Hippocampal formation (tissue), 2 donors: Measurements from ENCODE around the gene IRF1.
"Not testable (repeated sequence)": the region's sequence is repeated elsewhere in the genome, so short reads cannot be mapped to it uniquely, and the experiment has no call there.

Source experiments
- DNase-seq, 2 donors: peaks; one replicate each; lab custom pipeline; 2025; lab: John Stamatoyannopoulos, UW

The IRF1 gene, protein sequence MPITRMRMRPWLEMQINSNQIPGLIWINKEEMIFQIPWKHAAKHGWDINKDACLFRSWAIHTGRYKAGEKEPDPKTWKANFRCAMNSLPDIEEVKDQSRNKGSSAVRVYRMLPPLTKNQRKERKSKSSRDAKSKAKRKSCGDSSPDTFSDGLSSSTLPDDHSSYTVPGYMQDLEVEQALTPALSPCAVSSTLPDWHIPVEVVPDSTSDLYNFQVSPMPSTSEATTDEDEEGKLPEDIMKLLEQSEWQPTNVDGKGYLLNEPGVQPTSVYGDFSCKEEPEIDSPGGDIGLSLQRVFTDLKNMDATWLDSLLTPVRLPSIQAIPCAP

DNA sequence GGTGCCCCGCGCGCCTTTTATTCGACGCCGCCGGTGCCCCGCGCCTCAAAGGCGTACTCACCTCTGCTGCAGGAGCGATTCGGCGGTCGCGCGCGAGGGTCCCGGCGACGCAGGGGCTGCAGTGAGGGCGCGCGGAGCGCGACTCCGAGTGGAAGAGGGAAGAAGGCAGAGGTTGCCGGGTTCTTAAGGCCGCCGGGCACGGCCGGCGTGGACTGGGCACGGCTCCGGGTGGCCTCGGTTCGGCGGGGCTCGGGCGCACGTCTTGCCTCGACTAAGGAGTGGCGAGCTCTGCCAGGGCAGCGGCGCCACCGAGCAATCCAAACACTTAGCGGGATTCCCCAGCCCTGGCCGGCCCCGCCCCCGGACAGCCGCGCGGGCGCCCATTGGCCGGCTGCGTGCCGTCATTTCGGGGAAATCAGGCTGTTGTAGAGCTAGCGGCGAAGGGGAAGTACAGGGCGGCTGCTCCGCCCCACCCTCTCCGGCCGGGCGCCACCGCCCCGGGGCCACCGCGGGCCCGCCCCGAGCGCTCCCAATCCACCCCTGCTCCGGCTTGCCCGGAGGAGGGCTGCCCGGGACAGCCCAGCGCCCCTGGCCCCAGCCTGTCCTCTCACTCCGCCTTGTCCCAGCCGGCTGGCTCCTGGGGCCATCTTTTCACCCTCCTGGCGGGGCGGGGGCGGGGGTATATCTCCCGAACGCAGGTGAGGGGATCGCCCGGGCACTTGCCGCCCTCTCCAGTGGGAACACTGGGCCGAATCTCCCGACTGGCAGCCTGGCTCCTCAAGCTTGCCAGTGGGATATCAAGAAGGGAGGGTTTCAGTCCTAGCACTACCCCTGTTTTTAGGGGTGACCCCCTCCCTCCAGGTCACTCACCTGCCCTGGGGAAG lies at the start of gene IRF1:
Gene IRF1, minus strand, starts transcription at position 290 of the 884 bp plus-strand sequence. CDS start 1,295 bp downstream, outside the sequence.
- DNase-seq, result peak; percentile 90 to 95

- no peak for DNase-seq
Observed at GRCh38 chr5:132540149-132540548, 49.6 kb upstream of the IRF1 start.

DNA sequence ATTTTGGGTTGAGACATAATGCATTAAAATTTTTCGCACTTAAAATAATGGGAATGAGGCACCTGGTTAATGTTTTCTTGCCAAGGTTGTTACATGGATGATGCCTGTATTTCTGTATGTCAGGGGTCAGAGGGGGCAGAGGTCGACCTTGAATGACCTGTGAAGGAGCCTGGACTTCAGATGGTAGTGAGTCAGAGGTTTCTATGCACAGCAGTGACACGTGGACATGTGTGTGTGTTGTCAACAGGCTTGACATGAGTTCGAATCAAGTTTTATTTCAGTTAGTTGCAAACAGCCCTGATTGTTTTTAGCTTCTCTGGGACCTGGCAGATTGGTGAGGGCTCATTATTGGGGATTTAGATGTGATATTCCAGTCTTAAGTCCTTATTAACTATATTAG lies 49.1 kb upstream of the IRF1 start:
- no peak for DNase-seq

DNA sequence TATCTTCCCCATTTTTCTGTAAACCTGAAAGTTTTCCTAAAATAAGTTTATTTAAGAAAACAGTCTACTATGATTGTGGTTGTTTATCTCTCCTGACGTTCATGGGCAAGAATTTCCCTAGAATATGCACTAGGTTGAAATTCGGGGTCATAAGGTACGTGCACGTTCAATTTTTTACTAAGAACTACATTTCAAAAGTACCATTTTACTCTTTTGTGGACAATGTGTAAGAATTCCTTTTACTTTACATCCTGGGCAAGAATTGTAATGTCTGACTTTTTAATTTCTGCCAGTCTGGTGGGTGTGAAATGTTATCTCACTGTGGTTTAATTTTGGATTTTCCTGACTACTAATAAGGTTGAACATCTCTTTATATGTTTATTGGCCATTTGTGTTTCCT lies 40.4 kb upstream of the IRF1 start:
- DNase-seq, result no peak

DNA sequence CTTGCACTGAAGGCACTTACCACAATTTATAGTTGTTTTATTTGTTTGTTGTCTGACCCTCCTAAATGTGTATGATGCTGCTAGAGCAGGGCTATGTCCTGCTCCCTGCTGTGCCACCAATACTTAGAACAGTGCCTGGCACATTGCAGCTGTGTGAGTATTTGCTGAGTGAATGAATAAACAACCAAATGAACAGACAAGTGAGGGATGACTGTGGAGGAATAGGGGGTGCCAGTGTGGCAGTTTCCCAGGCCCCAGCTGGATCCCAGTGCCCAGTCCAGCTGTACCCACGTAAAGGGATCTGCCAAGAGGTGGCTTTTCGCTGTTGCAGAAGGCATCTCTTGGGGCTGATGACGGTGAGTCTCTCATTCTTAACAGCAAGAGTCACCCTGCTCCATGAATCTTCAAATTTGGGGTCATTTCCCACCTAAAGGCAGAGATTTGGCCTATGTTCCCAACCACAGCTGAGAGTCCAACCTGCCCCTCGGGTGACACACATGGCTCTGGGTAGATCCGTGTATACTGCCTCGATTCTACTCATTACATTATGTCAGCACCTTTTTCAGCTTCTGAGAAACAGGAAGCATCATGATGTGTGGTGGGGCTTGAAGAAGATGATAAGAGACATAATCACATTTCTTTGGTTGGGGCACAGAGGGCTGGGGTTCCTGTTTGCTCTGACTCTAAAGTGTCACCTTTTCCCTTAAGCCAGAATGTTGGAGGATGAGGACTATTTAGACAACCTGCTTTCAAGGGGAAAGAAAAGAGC lies 38.5 kb upstream of the IRF1 start:
- DNase-seq, result peak in 1 of 2 donors; percentile 21

GRCh38 chr5:132528021-132528420 lies 37.4 kb upstream of the IRF1 start:
- no peak for DNase-seq

- no peak for DNase-seq
Observed at GRCh38 chr5:132526974-132527564, 36.5 kb upstream of the IRF1 start.

DNA sequence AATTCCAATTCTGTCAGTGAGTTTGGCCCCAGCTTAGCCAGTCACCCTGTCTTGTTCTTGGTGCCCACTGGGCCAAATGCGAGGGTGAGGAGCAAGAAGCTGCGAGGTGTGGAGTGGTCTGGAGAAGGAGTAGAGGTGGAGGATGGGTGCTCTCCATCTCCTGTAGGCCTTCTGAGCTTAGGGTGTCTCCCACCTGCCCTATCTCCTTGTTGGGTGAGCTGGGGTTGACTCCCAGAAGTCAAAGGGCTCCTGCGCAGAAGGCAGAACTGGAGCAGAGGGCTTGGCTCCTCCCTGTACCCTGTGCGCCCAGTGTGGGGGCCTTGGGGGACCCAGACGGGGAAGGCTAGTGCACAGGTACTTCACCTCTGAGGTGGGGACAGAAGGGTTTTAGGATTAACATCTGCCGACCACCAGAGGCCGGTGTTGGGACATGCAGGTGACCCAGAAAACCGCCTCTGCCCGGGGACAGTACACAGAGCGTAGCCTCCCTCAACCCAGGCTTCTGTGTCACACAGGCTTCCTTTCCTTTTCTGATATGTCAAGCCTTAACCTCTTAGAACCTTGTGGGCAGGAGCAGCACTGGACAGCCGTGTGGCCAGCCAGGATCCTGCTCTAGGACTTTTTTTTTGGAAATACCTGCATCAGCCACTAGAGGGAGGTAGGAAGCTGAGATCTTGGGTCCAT lies 35.9 kb upstream of the IRF1 start:
- peak in 1 of 2 donors; percentile 55 for DNase-seq

- no peak for DNase-seq
Observed at GRCh38 chr5:132525299-132525724, 34.7 kb upstream of the IRF1 start.

GRCh38 chr5:132524877-132525276 lies 34.3 kb upstream of the IRF1 start:
- DNase-seq, result not testable (repeated sequence)

GRCh38 chr5:132522067-132522466 lies 31.5 kb upstream of the IRF1 start:
- DNase-seq, result not testable (repeated sequence)

DNA sequence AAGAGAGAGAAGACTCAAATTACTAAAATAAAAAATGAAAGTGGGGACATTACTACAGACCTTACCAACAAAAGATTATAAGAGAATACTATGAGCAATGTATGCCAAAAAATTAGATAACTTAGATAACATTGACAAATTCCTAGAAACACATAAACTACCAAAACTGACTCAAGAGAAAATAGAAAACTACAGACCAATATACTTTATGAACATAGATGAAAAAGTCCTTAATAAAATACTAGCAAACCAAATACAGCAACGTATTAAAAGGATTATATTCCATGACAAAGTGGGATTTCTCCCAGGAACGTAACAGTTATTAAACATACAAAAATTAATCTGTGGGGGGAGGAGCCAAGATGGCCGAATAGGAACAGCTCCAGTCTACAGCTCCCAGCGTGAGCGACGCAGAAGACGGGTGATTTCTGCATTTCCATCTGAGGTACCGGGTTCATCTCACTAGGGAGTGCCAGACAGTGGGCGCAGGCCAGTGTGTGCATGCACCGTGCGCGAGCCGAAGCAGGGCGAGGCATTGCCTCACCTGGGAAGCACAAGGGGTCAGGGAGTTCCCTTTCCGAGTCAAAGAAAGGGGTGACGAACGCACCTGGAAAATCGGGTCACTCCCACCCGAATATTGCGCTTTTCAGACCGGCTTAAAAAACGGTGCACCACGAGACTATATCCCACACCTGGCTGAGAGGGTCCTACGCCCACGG lies 23.2 kb upstream of the IRF1 start:
- not testable (repeated sequence) for DNase-seq

DNA sequence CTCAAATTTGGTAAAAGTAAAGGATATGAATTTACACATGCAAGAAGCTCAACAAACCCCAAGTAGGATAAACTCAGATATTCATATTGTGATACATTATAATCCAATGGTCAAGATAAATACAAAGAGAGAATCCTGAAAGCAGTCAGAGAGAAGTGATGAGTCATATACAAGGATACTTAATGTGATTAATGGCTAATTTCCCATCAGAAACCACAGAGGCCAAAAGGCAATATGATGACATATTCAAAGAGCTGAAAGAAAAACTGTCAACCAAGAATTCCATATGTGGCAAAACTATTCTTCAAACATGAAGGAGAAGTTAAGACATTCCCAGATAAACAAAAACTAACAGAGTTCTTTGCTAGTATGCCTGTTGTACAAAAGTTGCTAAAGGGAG lies 19.5 kb upstream of the IRF1 start:
- no peak for DNase-seq

GRCh38 chr5:132506094-132506692 lies 15.6 kb upstream of the IRF1 start:
- DNase-seq, result peak in 1 of 2 donors; percentile 30

- no peak for DNase-seq
Observed at GRCh38 chr5:132505641-132506040, 15.1 kb upstream of the IRF1 start.

GRCh38 chr5:132504746-132505145 lies 14.2 kb upstream of the IRF1 start:
- DNase-seq, result no peak

DNA sequence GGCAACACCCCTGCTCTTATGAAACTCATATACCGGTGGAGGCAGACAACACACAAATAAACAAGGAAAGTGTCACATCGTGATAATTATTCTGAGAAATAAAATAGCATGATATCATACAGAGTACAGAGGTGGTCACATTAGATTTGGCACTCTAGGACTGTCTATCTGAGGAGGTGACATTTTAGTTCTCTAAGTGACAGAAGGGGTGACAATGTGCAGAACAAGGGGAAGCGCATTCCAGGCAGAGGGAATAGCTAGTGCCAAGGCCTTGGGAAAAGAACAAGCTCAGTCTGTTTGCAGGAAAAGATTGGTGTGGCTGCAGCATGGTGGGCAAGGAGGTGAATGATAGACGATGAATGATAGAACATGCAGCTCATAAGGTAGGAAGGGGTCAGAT lies 12.7 kb upstream of the IRF1 start:
- no peak for DNase-seq

GRCh38 chr5:132501961-132502931 lies 11.7 kb upstream of the IRF1 start:
- DNase-seq, result no peak

- no peak for DNase-seq
Observed at GRCh38 chr5:132501629-132501956, 11.0 kb upstream of the IRF1 start.
